Uterus (tissue), 2 donors: ENCODE measurements around the gene KCNRG.

ENCODE experiments used
- CTCF ChIP-seq, 4 experiments: fragments of 200-600 bp in 2 of 4; fragments of 450-650 bp in 2 of 4; sonication (generic) in 2 of 4; IDR thresholded peaks; one replicate each; pipeline ENCODE4 v1.5.1; 2016 to 2019; ENCODE audit warnings: antibody characterized with exemption in 4 of 4, mild to moderate bottlenecking in 2 of 4, moderate library complexity in 1 of 4
- POLR2A ChIP-seq, 2 donors: fragments of 450-650 bp; IDR thresholded peaks; one replicate each; pipeline ENCODE4 v1.6.1; 2016; ENCODE audit warnings: antibody characterized with exemption in 2 of 2, mild to moderate bottlenecking in 1 of 2, moderate library complexity in 1 of 2

GRCh38 chr13:50069261-50069660 is 54.0 kb downstream of the KCNRG start:
- no peak for TF ChIP-seq CTCF (IDR thresholded peaks at IDR 0.05)
- no peak for TF ChIP-seq POLR2A (IDR thresholded peaks at IDR 0.05)
